Measurements from ENCODE around the gene PRODH.
"Not testable (repeated sequence)": the region's sequence is repeated elsewhere in the genome, so short reads cannot be mapped to it uniquely, and the experiment has no call there.

Gene PRODH

DNA sequence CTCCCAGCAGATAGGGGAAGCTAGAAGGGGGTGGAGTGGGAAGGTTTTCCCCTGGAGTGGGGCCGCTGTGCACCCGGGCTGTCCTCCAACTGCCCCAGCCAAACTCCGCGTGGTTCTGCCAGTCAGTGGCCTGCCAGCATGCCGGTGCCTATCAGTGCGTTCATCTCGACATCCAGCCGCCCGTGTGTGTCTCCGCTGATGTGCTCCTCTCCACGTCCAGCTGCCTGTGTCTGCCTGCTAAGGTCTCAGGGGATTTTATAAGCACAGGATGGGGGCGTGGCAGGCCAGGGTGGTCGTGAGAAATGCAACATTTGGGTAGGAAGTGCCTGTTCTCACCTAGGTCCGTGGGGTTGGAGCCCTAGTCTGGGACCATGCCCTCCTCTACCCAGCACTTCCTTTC, 17.0 kb upstream of the PRODH start:
- not testable (repeated sequence) for DNase-seq (ENCODE audit: low spot score)

DNA sequence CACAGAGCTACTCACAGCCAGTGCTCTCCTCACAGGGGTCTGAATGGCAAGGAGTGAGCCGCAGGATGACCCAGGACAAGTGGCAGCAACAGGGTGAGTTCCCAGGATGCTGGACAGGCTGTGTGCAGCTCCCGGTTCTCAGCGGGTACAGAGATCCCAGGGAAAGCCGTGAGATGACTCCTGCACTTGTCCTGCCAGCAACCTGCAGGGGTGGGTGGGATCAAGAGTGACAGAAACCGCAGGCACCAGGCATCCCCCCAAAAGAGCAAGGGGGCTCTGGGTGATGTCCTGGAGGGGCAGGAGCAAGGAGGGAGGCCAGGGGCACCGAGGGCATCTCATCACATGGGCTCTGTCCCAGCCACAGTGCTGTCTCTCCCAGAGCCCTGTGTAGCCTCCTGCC, 15.9 kb upstream of the PRODH start:
- no peak for DNase-seq (ENCODE audit: low spot score)

DNA sequence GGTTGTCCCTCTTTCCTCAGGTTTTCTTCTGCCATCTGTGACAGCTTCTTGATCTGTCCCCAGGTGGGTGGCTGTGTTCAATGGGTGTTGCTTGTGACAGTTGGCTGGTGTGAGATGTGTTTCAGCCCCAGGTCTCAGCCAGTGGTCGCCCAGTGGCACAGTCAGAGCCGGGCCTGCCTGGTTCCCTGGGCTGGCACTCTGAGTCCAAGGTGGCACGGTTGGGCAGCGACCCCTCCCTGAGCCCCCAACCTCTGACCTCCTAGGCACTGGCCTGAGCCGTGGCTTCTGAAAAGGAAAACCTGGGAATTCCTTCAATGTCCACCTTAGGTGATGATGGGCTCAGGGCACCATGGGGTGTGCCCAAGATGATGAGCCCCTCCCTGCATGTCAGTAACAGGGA, 14.0 kb upstream of the PRODH start:
- no peak for DNase-seq (ENCODE audit: low spot score)

DNA sequence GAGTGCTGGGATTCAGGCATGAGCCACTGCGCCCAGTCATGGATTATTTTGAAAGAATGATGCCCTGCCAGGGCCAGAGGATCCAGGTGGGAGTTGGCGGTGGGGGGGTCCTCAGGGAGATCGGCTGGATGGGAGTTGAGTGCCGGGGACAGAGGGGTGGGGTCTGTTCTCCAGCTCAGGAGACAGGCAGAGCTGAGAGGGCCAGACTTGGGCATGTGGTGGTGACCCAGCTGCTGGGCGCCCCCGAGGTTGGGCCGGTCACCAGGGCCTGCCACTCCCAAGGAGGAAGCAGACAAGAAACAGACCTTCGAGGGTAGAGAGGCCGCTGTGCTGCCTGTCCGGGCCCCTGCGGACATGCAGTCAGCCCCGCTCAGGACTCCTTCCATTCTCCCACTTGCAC, 11.8 kb upstream of the PRODH start:
- DNase-seq (ENCODE audit: low spot score) = no peak

DNA sequence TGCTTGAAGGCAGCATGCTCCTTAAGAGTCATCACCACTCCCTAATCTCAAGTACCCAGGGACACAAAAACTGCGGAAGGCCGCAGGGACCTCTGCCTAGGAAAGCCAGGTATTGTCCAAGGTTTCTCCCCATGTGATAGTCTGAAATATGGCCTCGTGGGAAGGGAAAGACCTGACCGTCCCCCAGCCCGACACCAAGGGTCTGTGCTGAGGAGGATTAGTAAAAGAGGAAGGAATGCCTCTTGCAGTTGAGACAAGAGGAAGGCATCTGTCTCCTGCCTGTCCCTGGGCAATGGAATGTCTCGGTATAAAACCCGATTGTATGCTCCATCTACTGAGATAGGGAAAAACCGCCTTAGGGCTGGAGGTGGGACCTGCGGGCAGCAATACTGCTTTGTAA, 11.0 kb upstream of the PRODH start:
- not testable (repeated sequence) for DNase-seq (ENCODE audit: low spot score)

DNA sequence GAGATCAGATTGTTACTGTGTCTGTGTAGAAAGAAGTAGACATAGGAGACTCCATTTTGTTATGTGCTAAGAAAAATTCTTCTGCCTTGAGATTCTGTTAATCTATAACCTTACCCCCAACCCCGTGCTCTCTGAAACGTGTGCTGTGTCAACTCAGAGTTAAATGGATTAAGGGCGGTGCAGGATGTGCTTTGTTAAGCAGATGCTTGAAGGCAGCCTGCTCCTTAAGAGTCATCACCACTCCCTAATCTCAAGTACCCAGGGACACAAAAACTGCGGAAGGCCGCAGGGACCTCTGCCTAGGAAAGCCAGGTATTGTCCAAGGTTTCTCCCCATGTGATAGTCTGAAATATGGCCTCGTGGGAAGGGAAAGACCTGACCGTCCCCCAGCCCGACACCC, 2.6 kb upstream of the PRODH start:
- DNase-seq (ENCODE audit: low spot score) = not testable (repeated sequence)

DNA sequence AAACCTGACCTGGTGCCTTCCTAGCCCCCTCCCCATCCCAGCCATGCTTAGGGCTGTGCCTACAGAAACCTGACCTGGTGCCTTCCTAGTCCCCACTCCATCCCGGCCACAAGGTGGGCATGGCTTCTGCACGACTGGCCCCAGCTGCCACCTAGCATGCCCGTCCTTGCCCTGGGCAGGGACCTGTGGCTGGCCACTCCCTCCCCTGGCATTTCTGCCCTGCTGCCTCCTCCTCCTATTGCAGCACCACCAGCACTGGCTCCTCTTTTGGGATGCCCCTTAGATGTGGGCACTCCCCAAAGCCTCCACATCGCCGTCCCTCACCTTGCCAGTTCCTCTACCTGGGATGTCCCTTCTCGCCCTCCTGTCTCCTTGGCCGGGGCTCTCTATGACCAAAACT, 1.4 kb downstream of the PRODH start:
- DNase-seq (ENCODE audit: low spot score) = not testable (repeated sequence)

DNA sequence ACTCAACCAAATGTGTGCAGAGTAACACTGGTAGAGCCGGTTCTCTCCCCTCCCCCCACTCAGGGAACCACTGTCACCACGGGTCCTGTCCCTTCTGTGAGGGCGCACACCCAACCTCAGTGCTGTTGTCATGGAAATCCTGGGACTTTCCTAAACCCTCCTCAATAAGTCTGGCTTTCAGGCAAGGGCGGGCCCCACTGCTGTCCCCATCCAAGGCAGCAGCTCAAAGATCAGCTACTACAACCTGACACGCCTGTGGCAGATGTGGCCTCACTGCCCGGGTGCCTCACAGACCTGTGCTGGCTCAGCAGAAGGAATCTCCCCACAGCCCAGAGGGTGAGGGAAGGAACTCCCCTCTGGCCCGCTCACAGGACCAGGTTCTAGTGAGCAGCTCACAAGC, 2.2 kb downstream of the PRODH start:
- no peak for DNase-seq (ENCODE audit: low spot score)

DNA sequence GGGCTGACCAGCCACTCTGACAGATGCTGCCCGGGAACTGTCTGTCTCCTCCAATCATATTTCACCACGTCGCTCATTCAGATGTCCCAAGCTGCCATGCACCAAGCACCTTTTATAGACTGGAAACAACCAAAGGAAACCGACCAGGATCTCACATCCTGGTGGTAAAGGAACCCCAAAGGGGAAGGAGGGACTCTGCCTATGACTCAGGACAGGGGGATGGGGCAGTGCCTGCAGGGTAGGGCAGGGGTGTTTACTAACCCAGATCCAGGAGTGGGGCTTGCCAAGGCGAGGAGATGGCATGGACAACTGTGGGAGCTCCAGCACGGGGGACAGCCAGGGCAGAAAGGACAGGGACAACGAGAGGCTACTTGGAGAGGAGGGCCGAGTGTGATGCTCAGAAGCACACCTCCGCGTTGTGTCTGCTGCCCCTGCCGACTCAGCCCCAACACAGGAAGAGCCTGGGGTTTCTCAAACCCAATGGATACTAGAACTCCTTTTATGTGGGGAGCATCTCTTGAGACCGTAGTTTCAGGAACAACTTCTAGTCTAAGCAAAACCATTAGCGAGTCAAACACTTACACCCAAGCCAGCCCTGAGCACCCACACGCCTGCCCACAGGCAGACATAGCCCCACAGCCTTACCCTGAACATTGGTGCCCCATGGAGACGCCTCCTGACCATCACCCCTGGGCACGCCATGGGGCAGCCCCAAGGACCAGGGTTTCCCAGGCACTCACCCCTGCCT, 4.0 kb downstream of the PRODH start:
- DNase-seq (ENCODE audit: low spot score) = no peak

DNA sequence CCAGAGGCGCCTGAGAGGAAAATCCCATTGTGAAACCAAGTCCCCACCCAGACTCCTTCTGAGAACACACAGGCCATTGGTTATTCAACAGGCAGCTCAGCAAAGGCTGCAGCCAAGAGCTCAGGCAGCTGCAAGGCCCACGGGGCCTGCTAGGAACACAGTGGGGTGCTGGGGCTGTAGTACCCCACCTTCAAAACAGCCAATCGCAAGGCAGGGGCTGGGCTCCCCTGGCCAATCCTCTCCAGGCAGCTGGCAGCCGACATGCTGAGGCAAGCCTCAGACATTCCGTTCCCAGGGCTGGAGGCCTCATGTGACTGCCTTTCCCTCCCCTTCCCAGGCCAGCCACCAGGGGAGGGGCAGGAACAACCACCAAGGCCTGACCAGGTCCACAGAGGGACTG, 6.6 kb downstream of the PRODH start:
- DNase-seq (ENCODE audit: low spot score) = no peak

DNA sequence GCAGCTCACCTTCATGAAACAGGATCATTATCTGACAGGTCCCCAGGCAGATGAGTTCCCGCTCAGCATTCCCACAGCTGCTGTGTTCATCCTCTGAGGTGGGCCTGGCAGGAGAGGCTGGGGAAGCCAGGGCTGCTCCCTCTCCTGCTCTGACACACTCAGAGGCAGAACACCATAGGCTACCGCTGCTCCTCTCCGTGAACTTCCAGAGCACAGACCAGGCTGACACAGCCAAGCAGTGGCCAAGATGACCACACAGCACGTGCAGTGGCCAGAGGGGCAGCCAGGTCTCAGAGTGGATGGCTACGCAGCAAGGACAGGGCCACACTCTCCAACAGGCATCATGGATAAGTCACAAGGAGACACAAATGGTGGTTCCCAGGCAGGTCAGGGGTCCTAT, 8.5 kb downstream of the PRODH start:
- DNase-seq (ENCODE audit: low spot score) = no peak

DNA sequence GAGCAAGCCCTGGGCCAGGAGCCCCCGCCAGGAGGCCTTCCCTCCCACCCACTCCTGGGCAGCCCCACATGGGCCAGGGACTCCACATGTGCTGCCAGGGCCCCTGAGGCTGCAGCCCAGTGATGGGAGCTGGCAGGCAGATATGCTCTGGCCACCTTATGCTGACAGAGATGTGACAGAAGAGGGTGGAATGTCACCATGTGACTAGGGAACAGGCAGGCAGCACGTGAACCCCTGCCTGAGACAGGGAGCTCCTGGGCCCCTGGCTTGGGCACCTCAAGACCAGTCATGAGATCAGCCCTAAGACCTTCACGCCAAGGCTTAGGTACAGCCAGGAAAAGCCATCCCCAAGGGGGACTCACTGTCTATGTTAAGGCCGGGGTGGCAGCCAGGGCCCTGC, 9.1 kb downstream of the PRODH start:
- no peak for DNase-seq (ENCODE audit: low spot score)

DNA sequence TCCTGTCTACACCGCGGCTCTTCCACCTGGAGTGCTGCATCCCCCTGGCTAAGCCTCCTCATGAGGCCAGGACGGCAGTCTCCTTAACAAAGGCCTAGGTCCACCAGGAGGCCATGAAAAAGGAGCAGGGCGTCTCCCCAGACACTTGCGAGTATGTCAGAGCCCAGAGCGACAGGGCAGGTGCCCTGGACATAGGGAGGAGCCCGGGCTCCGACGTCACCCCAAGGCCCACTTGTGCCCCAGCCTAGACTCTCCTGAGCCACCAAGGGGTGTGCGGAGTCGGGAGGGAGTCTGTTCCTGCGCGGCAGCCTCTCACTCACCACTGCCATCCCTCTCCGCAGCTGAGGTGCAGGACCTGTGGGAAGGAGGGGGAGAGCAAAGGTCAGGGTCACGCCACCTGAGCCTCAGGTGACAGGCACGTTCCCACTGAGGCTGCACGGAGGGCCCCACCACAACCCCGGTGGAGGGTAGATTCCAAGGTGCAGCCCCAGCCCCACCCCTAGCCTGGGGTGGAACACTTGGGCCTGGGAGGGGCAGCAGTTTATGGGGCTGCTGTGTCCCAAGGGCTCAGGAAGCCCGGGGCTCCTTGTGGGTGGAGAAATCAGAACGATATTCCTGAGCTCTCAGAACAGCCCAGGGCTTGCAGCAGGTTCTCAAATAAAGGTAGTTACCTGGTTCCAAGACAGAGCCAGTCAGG, 10.6 kb downstream of the PRODH start:
- DNase-seq (ENCODE audit: low spot score) = no peak

DNA sequence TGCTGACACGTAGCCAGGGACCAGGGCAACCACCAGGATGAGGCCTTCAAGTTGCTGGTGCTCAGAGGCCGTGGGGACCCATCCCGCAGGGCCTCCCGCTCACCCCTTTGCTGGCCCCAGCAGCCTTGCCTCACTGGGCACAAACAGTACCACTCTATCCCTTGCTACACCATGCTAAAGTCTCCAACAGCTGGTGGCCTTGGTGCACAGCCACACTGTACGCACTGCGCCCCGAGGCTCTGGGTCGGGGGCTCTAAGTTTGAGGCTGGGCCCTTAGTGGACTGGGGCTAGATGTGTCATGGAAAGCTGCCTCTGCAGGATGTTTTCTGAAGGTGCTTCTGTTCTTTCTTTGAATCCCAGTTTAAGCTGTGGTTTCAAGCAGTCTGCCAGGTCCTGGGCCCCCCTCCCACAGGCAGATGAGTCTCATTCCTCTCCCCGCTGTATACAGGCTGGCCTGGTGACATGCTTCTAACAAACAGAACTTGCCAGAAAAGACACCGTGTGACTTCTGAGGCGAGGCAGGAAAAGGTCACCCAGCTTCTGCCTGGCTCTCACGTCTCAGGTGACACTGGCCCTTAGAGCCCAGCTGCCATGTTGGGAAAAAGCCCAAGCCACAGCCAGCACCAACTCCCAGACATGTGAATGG, 15.7 kb downstream of the PRODH start:
- not testable (repeated sequence) for DNase-seq (ENCODE audit: low spot score)

DNA sequence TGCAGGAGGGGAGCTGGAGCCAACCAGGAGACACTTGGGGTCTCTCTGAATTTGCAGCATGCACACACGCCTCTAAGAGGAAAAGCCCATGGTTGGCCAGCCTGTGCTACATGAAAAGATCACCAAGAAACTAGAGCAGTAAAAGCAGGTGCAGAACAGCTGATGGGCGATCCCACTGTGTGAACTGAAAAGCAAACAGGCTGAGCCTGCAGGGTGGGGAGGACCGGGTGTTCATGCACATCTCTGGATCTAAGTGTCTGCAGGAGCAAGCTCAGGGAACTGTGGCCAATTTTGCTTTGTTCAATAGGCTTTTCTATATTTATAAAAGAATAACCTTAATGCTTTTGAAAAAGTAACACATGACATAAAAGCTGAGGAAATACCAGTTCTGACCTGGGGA, 18.3 kb downstream of the PRODH start:
- DNase-seq (ENCODE audit: low spot score) = not testable (repeated sequence)

DNA sequence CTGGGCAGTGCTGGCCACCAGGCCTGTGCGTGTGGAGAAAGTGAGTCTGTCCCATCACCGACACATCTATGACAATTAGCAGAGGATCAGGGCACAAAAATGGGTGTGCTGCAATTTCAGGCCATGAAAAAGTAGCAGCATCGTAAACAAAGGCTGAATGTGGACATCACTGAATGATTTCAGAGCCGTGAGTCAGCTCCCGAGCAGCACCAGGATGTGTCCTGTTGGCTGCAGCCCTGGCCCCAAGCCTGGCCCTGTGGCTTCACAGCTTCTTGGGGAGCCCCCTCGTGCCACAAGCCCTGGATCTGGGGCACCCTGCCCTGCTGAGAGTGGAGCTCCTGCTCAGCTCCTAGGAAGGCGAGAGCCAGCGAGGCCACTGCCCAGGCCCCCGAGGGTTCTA, 20.5 kb downstream of the PRODH start:
- DNase-seq (ENCODE audit: low spot score) = not testable (repeated sequence)

DNA sequence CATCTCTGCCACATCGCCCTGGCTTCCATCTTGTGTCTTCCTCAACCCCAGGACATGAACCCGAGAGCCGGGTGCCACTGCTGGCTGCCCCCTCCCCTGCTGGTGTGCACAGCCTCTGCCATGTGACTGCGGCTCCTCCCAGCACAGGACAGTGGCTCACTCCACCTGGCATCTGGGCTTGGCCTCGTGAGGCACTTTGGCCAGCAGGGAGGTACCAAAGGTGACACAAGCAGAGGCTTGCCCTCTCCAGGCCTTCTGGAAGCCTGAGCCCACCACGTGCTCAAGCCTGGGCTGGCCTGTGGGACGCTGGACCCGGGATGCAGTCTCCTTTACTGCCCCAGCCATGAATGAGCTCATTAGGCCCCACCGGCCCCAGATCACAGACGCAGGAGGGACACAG, 21.5 kb downstream of the PRODH start:
- not testable (repeated sequence) for DNase-seq (ENCODE audit: low spot score)

DNA sequence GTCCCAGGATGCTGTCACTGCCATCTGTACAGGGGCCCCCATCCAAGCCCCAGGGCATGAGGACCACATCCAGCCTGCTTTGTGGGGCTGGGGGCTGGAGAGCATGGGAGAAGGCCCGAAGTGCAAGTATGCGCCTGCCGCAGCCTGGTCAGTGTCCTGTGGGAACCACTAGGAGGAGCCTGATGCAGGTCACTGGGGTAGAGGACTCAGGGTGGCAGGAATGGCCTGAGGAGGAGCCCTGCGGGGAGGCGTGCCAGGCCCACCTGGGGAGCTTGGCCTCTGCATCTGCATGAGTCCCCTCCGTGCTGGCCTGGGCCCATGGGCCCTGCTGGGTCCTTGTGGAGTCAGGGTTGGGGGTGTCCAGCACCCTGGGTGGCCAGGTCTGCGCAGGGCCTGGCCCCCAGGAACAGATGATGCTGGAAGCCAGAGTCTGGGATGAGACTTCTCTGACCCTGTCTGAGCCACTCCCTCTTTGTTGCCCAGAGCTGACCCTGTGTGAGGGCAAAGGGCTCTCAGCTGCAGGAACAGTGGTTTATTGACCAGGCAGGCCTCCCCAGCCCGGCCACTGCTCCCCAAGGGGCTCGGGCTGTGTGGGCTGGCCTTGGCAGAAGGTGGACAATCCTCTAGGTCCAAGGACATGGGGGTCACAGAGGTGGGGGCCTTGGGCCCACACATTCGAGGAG, 23.7 kb downstream of the PRODH start:
- DNase-seq (ENCODE audit: low spot score) = not testable (repeated sequence)

DNA sequence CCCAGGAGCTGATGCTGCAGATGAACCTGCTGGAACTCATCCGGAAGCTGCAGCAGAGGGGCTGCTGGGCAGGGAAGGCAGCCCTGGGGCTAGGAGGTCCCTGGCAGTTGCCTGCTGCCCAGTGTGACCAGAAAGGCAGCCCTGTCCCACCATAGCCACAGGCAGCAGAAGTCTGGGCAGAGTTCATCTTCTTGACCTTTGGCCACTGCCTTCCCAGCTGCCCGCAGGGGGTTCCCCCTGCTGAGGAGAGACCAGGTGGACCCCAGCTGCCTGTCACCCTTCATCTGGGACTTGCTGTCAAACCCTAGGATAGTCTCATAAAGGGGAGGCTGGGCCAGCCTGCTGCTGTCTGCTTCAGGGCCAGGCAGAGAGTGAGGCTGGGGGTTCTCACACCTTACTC, 24.6 kb downstream of the PRODH start:
- DNase-seq (ENCODE audit: low spot score) = not testable (repeated sequence)

DNA sequence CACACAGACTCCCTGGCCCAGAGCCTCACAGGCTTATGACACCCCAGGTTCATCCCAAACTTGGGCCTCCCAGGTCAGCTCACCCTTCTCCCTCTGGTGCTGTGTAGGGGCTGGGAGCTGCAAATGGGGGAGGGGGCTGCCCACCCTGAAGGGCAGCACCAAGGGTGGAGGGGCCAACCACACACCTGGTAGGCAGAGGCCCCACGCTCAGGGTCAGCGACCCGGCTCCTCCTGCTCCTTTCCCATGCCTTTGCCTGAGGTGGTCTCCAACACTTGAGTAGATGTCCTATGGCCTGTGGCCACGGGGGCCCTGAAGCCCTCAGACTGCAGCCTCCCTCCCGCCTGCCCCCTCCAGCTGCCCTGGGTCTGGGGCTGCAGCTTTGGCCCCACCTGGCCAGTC, 26.5 kb downstream of the PRODH start:
- no peak for DNase-seq (ENCODE audit: low spot score)

DNA sequence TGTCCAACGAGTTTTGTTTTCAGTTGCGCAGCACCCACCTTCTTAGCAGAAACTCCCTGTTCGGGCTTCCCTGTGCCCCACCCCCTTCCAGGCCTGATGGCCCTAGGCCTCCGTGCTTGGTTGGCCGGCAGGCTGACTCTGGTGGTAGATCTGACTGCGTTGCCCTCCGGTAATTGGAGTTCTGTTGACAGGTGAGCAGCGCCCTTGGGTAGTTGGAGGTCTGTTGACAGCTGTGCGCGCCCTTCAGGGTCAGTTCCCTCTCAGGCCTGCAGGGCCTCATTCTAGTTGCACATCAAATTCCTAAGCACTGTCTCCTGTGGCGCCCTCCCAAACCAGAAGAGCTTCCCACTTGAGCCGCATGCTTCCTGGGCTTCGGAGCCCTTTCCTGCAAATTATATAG, 29.2 kb downstream of the PRODH start:
- DNase-seq (ENCODE audit: low spot score) = no peak

DNA sequence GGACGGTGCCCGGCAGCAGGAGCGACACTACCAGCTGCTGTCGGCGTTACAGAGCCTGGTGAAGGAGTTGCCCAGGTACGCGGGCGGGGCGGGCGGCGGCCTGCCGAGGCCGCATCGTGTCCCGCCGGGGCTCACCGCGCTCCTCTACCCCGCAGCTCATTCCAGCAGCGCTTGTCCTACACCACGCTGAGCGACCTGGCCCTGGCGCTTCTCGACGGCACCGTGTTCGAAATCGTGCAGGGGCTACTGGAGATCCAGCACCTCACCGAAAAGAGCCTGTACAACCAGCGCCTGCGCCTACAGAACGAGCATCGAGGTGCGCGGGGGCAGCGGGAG, 29.7 kb downstream of the PRODH start:
- DNase-seq (ENCODE audit: low spot score) = not testable (repeated sequence)
